ENCODE data around the gene ACOT9. TPM values are rescaled to one million over a fixed set of nuclear protein-coding genes. Genes with fewer than 3 reads are reported as not detected.

Gene ACOT9
- polyA plus RNA-seq, 1 donor from 2014 or later, result 3.1 TPM

DNA sequence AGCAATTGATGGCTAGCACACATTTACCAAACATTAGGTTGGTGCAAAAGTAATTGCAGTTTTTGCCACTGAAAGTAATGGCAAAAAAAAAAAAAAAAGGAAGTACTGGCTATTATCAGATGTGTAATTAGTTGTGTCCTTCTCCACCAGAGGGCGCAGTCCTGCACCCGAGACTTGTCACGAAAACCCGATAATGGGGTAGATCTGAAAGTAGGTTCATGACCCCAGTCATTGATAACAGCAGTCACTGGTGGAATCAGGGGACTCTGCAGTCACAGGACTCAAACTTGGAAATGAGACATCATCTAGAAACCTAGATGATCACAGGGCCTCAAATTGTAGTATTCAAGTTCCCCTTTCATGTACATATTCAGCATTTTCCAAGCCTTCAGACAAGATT is 13.1 kb upstream of the ACOT9 start:
- H3K9ac ChIP-seq (ENCODE audit: low read length), result no peak overlapping the region
- H3K9me2 ChIP-seq (ENCODE audit: insufficient read depth, low read length), result no peaks in the 10 kb centered on the region
- no peak overlapping the region for H3K4me3 ChIP-seq (ENCODE audit: low read length)
- no peak overlapping the region for H3K4me2 ChIP-seq (ENCODE audit: low read length)
- H3F3A ChIP-seq (ENCODE audit: insufficient read depth, low read length, poor library complexity, severe bottlenecking), result no peaks in the 10 kb centered on the region
- no peaks in the 10 kb centered on the region for H4K20me1 ChIP-seq (ENCODE audit: insufficient read depth)
- H3K79me2 ChIP-seq (replicated peaks; ENCODE audit: insufficient read depth, low read length), result no peaks in the 10 kb centered on the region
- H2AFZ ChIP-seq (ENCODE audit: low read depth, low read length), result no peak overlapping the region
- H3K9me3 ChIP-seq (ENCODE audit: low read length), result no peaks in the 10 kb centered on the region
- no peaks in the 10 kb centered on the region for H3K36me3 ChIP-seq (ENCODE audit: insufficient read depth, low read length)
- no peak overlapping the region for H3K27ac ChIP-seq (ENCODE audit: low read length)
- H3K27me3 ChIP-seq (ENCODE audit: insufficient read depth, low read depth, low read length), result no peaks in the 10 kb centered on the region
- TF ChIP-seq, protein P1, sequence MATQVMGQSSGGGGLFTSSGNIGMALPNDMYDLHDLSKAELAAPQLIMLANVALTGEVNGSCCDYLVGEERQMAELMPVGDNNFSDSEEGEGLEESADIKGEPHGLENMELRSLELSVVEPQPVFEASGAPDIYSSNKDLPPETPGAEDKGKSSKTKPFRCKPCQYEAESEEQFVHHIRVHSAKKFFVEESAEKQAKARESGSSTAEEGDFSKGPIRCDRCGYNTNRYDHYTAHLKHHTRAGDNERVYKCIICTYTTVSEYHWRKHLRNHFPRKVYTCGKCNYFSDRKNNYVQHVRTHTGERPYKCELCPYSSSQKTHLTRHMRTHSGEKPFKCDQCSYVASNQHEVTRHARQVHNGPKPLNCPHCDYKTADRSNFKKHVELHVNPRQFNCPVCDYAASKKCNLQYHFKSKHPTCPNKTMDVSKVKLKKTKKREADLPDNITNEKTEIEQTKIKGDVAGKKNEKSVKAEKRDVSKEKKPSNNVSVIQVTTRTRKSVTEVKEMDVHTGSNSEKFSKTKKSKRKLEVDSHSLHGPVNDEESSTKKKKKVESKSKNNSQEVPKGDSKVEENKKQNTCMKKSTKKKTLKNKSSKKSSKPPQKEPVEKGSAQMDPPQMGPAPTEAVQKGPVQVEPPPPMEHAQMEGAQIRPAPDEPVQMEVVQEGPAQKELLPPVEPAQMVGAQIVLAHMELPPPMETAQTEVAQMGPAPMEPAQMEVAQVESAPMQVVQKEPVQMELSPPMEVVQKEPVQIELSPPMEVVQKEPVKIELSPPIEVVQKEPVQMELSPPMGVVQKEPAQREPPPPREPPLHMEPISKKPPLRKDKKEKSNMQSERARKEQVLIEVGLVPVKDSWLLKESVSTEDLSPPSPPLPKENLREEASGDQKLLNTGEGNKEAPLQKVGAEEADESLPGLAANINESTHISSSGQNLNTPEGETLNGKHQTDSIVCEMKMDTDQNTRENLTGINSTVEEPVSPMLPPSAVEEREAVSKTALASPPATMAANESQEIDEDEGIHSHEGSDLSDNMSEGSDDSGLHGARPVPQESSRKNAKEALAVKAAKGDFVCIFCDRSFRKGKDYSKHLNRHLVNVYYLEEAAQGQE (IDR thresholded peaks at IDR 0.05; ENCODE audit: borderline replicate concordance), result no peak
- no peak for TF ChIP-seq POLR2AphosphoS5 (IDR thresholded peaks at IDR 0.05)
- no peak for TF ChIP-seq SMC3 (conservative IDR thresholded peaks at IDR 0.05; ENCODE audit: poor library complexity)
- TF ChIP-seq EZH2 (IDR thresholded peaks at IDR 0.05; ENCODE audit: borderline replicate concordance, insufficient read depth, low read length, poor library complexity, severe bottlenecking), result no peak
- TF ChIP-seq TAF1 (IDR thresholded peaks at IDR 0.05; ENCODE audit: low read depth), result no peak

GRCh38 chrX:23754664-23755063 is 11.6 kb upstream of the ACOT9 start:
- H3K36me3 ChIP-seq (ENCODE audit: insufficient read depth, low read length), result no peaks in the 10 kb centered on the region
- H3K9ac ChIP-seq (ENCODE audit: low read length), result no peak overlapping the region
- no peaks in the 10 kb centered on the region for H3K27me3 ChIP-seq (ENCODE audit: insufficient read depth, low read depth, low read length)
- no peaks in the 10 kb centered on the region for H3K79me2 ChIP-seq (replicated peaks; ENCODE audit: insufficient read depth, low read length)
- H3F3A ChIP-seq (ENCODE audit: insufficient read depth, low read length, poor library complexity, severe bottlenecking), result no peaks in the 10 kb centered on the region
- H3K9me2 ChIP-seq (ENCODE audit: insufficient read depth, low read length), result no peaks in the 10 kb centered on the region
- H3K4me2 ChIP-seq (ENCODE audit: low read length), result no peak overlapping the region
- H3K9me3 ChIP-seq (ENCODE audit: low read length), result no peaks in the 10 kb centered on the region
- no peak overlapping the region for H3K4me3 ChIP-seq (ENCODE audit: low read length)
- H4K20me1 ChIP-seq (ENCODE audit: insufficient read depth), result no peaks in the 10 kb centered on the region
- H3K27ac ChIP-seq (ENCODE audit: low read length), result no peak overlapping the region
- H2AFZ ChIP-seq (ENCODE audit: low read depth, low read length), result no peak overlapping the region
- TF ChIP-seq TAF1 (IDR thresholded peaks at IDR 0.05; ENCODE audit: low read depth) (no peak), EP300 (conservative IDR thresholded peaks at IDR 0.05; ENCODE audit: poor library complexity, severe bottlenecking) (no peak), SMC3 (conservative IDR thresholded peaks at IDR 0.05; ENCODE audit: poor library complexity) (no peak), EZH2 (IDR thresholded peaks at IDR 0.05; ENCODE audit: borderline replicate concordance, insufficient read depth, low read length, poor library complexity, severe bottlenecking) (no peak), POLR2AphosphoS5 (IDR thresholded peaks at IDR 0.05) (no peak), RAD21 (conservative IDR thresholded peaks at IDR 0.05) (no peak), MXI1 (conservative IDR thresholded peaks at IDR 0.05; ENCODE audit: poor library complexity, severe bottlenecking) (no peak)
- TF ChIP-seq, protein P1 (IDR thresholded peaks at IDR 0.05; ENCODE audit: borderline replicate concordance), result no peak
- TF ChIP-seq, protein P2, sequence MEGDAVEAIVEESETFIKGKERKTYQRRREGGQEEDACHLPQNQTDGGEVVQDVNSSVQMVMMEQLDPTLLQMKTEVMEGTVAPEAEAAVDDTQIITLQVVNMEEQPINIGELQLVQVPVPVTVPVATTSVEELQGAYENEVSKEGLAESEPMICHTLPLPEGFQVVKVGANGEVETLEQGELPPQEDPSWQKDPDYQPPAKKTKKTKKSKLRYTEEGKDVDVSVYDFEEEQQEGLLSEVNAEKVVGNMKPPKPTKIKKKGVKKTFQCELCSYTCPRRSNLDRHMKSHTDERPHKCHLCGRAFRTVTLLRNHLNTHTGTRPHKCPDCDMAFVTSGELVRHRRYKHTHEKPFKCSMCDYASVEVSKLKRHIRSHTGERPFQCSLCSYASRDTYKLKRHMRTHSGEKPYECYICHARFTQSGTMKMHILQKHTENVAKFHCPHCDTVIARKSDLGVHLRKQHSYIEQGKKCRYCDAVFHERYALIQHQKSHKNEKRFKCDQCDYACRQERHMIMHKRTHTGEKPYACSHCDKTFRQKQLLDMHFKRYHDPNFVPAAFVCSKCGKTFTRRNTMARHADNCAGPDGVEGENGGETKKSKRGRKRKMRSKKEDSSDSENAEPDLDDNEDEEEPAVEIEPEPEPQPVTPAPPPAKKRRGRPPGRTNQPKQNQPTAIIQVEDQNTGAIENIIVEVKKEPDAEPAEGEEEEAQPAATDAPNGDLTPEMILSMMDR (IDR thresholded peaks at IDR 0.05; ENCODE audit: poor library complexity, severe bottlenecking), result no peak
